H1 (cell line): ENCODE results near the gene OR51S1. TPM values are rescaled to one million over a fixed set of nuclear protein-coding genes. Genes with fewer than 3 reads are reported as not detected.

Experiments
- CTCF ChIA-PET: fragments of 300-600 bp; sonication (Branson Sonifier 250); formaldehyde crosslinking; loops from one replicate; lab custom pipeline; 2021; ENCODE audit not compliant: partially characterized antibody; lab: Charles Lee
- POLR2A ChIA-PET: fragments of 300-600 bp; sonication (Branson Sonifier 250); formaldehyde crosslinking; loops from one replicate; lab custom pipeline; 2021; ENCODE audit warnings: inconsistent platforms; ENCODE audit not compliant: partially characterized antibody; lab: Charles Lee
- DNase-seq, 2 experiments: peaks; one replicate each; pipeline versions ENCODE4 v3.0.0 to v3.0.0-alpha.2; 2010 to 2022; ENCODE audit warnings: low spot score in 2 of 2, low read depth in 1 of 2, mixed read lengths in 1 of 2
- FAIRE-seq: peaks from 2 replicates; lab custom pipeline; 2011; peaks lifted over from hg19 to GRCh38; lab: Jason Lieb, UNC
- H2AFZ ChIP-seq: 2 replicates; pipeline ENCODE4 v1.8.1; 2012; ENCODE audit warnings: low read length, inconsistent platforms
- H2AK5ac ChIP-seq: 2 replicates; pipeline ENCODE4 v1.6.1; 2013; ENCODE audit warnings: low read depth, low read length
- H2BK120ac ChIP-seq: replicated peaks from 2 replicates; pipeline ENCODE3; 2013; ENCODE audit warnings: low read depth, low read length, inconsistent platforms
- H2BK12ac ChIP-seq: 2 replicates; pipeline ENCODE4 v1.6.1; 2013; ENCODE audit warnings: low read depth, low read length
- H2BK15ac ChIP-seq: 2 replicates; pipeline ENCODE4 v1.6.1; 2013; ENCODE audit warnings: low read length
- H2BK20ac ChIP-seq: 2 replicates; pipeline ENCODE4 v1.6.1; 2013; ENCODE audit warnings: low read length
- H2BK5ac ChIP-seq: 2 replicates; pipeline ENCODE4 v1.6.1; 2013; ENCODE audit warnings: low read depth, low read length
- H3K14ac ChIP-seq: 2 replicates; pipeline ENCODE4 v1.6.1; 2013; ENCODE audit warnings: inconsistent platforms; ENCODE audit not compliant: insufficient read length
- H3K18ac ChIP-seq: 2 replicates; pipeline ENCODE4 v1.6.1; 2013; ENCODE audit warnings: low read length; ENCODE audit errors: extremely low read depth
- H3K23ac ChIP-seq: 2 replicates; pipeline ENCODE4 v1.6.1; 2013; ENCODE audit warnings: inconsistent platforms; ENCODE audit not compliant: insufficient read length
- H3K23me2 ChIP-seq: 2 replicates; pipeline ENCODE4 v1.6.1; 2013; ENCODE audit warnings: low read depth, low read length
- H3K27ac ChIP-seq: 2 replicates; pipeline ENCODE4 v1.6.1; 2011; ENCODE audit warnings: low read depth, low read length, inconsistent platforms
- H3K27me3 ChIP-seq, 4 experiments: replicated peaks in 1 of 4; 1 replicate in 1 of 4; 2 replicates in 3 of 4; pipeline versions ENCODE4 v1.6.1 to v1.8.1; 2011 to 2013; ENCODE audit warnings: low read length in 3 of 4, mild to moderate bottlenecking in 3 of 4, inconsistent platforms in 2 of 4, mixed read lengths in 2 of 4, moderate library complexity in 1 of 4; ENCODE audit not compliant: control insufficient read depth in 3 of 4, insufficient read depth in 3 of 4; ENCODE audit errors: extremely low read depth in 1 of 4
- H3K36me3 ChIP-seq, 4 experiments: 2 replicates each; pipeline versions ENCODE4 v1.6.1 to v1.8.1; 2011 to 2013; ENCODE audit warnings: mild to moderate bottlenecking in 4 of 4, low read length in 3 of 4, moderate library complexity in 2 of 4, control low read depth in 1 of 4, inconsistent platforms in 1 of 4; ENCODE audit not compliant: insufficient read depth in 4 of 4, control insufficient read depth in 2 of 4
- H3K4ac ChIP-seq: replicated peaks from 2 replicates; pipeline ENCODE3; 2013; ENCODE audit warnings: low read length, low read depth, mixed read lengths, inconsistent platforms; ENCODE audit not compliant: insufficient read length
- H3K4me1 ChIP-seq, 4 experiments: replicated peaks in 1 of 4; 1 replicate in 1 of 4; 2 replicates in 3 of 4; pipeline versions ENCODE4 v1.6.1 to v1.8.1; 2011 to 2013; ENCODE audit warnings: low read length in 3 of 4, inconsistent platforms in 2 of 4, mixed read lengths in 1 of 4; ENCODE audit not compliant: insufficient read depth in 4 of 4, control insufficient read depth in 3 of 4
- H3K4me2 ChIP-seq, 2 experiments: 2 replicates each; pipeline versions ENCODE4 v1.6.1 to v1.8.1; 2011 to 2013; ENCODE audit warnings: low read depth in 2 of 2, low read length in 2 of 2, control low read depth in 1 of 2, inconsistent platforms in 1 of 2, mild to moderate bottlenecking in 1 of 2; ENCODE audit not compliant: insufficient read depth in 1 of 2
- H3K4me3 ChIP-seq, 4 experiments: fragments of 200-600, 300-600 bp in 1 of 4; sonication (generic), shearing (Covaris generic), sonication (Bioruptor Twin) in 1 of 4; 2 replicates each; pipeline versions ENCODE4 v1.5.1 to v1.8.1; 2011 to 2016; ENCODE audit warnings: low read length in 4 of 4, low read depth in 3 of 4, control low read depth in 2 of 4, inconsistent platforms in 2 of 4, mild to moderate bottlenecking in 2 of 4, mixed read lengths in 1 of 4, moderate library complexity in 1 of 4; ENCODE audit not compliant: insufficient read depth in 2 of 4; ENCODE audit errors: extremely low read depth in 1 of 4
- H3K56ac ChIP-seq: replicated peaks from 2 replicates; pipeline ENCODE3; 2013; ENCODE audit warnings: low read depth, mild to moderate bottlenecking, mixed read lengths, low read length, inconsistent platforms; ENCODE audit not compliant: insufficient read length
- H3K79me1 ChIP-seq: 2 replicates; pipeline ENCODE4 v1.6.1; 2013; ENCODE audit warnings: low read depth, low read length, control low read depth
- H3K79me2 ChIP-seq, 2 experiments: 2 replicates each; pipeline versions ENCODE4 v1.6.1 to v1.8.1; 2012 to 2013; ENCODE audit warnings: low read length in 2 of 2, mild to moderate bottlenecking in 2 of 2, inconsistent platforms in 1 of 2; ENCODE audit not compliant: insufficient read depth in 2 of 2, control insufficient read depth in 1 of 2
- H3K9ac ChIP-seq, 4 experiments: replicated peaks in 1 of 4; 1 replicate in 1 of 4; 2 replicates in 3 of 4; pipeline versions ENCODE4 v1.6.1 to v1.8.1; 2011 to 2013; ENCODE audit warnings: low read depth in 3 of 4, low read length in 3 of 4, control low read depth in 2 of 4, mild to moderate bottlenecking in 2 of 4, moderate library complexity in 2 of 4, inconsistent platforms in 1 of 4; ENCODE audit errors: extremely low read depth in 1 of 4
- H3K9me3 ChIP-seq, 2 experiments: 2 replicates each; pipeline versions ENCODE4 v1.6.1 to v1.8.1; 2012 to 2013; ENCODE audit warnings: mild to moderate bottlenecking in 2 of 2, moderate library complexity in 2 of 2, control low read depth in 1 of 2, inconsistent platforms in 1 of 2, low read depth in 1 of 2, low read length in 1 of 2, mixed read lengths in 1 of 2; ENCODE audit not compliant: insufficient read depth in 2 of 2
- H4K20me1 ChIP-seq, 2 experiments: replicated peaks in 1 of 2; 2 replicates each; pipeline versions ENCODE3 to v1.8.1; 2011 to 2013; ENCODE audit warnings: inconsistent platforms in 2 of 2, low read length in 2 of 2, mild to moderate bottlenecking in 1 of 2; ENCODE audit not compliant: insufficient read depth in 2 of 2, control insufficient read depth in 1 of 2
- H4K5ac ChIP-seq: 2 replicates; pipeline ENCODE4 v1.6.1; 2013; ENCODE audit warnings: low read length, low read depth, mixed read lengths, inconsistent platforms; ENCODE audit not compliant: insufficient read length
- H4K8ac ChIP-seq: 2 replicates; pipeline ENCODE4 v1.8.0; 2013; ENCODE audit warnings: mild to moderate bottlenecking, moderate library complexity, low read length, inconsistent platforms; ENCODE audit not compliant: insufficient read depth; ENCODE audit errors: extremely low read depth
- H4K91ac ChIP-seq: replicated peaks from 2 replicates; pipeline ENCODE3; 2013; ENCODE audit warnings: low read length, mixed read lengths, inconsistent platforms; ENCODE audit not compliant: insufficient read length
- BCL11A ChIP-seq, 2 experiments: IDR thresholded peaks; one replicate each; pipeline ENCODE4 v1.6.1; 2011; ENCODE audit warnings: low read depth in 2 of 2, low read length in 2 of 2, mild to moderate bottlenecking in 2 of 2
- CBX5 ChIP-seq: fragments of 300-800, 300-1000 bp; sonication (generic); IDR thresholded peaks from 2 replicates; pipeline ENCODE4 v1.7.1; 2016; ENCODE audit warnings: antibody characterized with exemption, low read length, low read depth
- E2F6 ChIP-seq: IDR thresholded peaks from 2 replicates; pipeline ENCODE4 v1.6.1; 2012; ENCODE audit warnings: inconsistent platforms
- GABPA ChIP-seq: IDR thresholded peaks from 2 replicates; pipeline ENCODE4 v1.6.1; 2011; ENCODE audit warnings: mild to moderate bottlenecking, low read length, moderate library complexity, borderline replicate concordance; ENCODE audit not compliant: insufficient read depth
- HDAC6 ChIP-seq: IDR thresholded peaks from one replicate; pipeline ENCODE4 v1.7.1; 2012; ENCODE audit warnings: low read depth, mild to moderate bottlenecking, inconsistent platforms, low read length, moderate library complexity
- KDM1A ChIP-seq: fragments of 200-600, 300-600 bp; sonication (generic); IDR thresholded peaks from 2 replicates; pipeline ENCODE4 v1.7.1; 2016; ENCODE audit warnings: mild to moderate bottlenecking, low read length, borderline replicate concordance
- KDM5A ChIP-seq: fragments of 200-600 bp; IDR thresholded peaks from 2 replicates; pipeline ENCODE4 v1.7.1; 2012; ENCODE audit warnings: mild to moderate bottlenecking, low read length, inconsistent platforms, mixed read lengths
- NRF1 ChIP-seq: IDR thresholded peaks from 2 replicates; pipeline ENCODE4 v1.6.1; 2011; ENCODE audit warnings: mild to moderate bottlenecking, low read depth, low read length, improper control_type of control experiment
- POU5F1 ChIP-seq: IDR thresholded peaks from 2 replicates; pipeline ENCODE4 v1.6.1; 2011; ENCODE audit warnings: low read depth, mild to moderate bottlenecking, low read length, moderate library complexity
- RBBP5 ChIP-seq: IDR thresholded peaks from 2 replicates; pipeline ENCODE4 v1.7.1; 2012; ENCODE audit warnings: low read depth, mild to moderate bottlenecking, inconsistent platforms, low read length, moderate library complexity, borderline replicate concordance
- SAP30 ChIP-seq: fragments of 300-600 bp; sonication (generic); IDR thresholded peaks from 2 replicates; pipeline ENCODE4 v1.7.1; 2012; ENCODE audit warnings: low read length, moderate library complexity, mild to moderate bottlenecking, inconsistent platforms; ENCODE audit not compliant: insufficient read depth, insufficient replicate concordance
- WGBS, 2 experiments: shearing (Covaris generic) in 1 of 2; methylation state at CpG; one replicate each; pipeline versions ENCODE4 v1.1.6 to v1.1.7; 2013 to 2015; ENCODE audit warnings: low lambda C conversion rate in 2 of 2, mixed read lengths in 2 of 2, inconsistent platforms in 1 of 2, low coverage in 1 of 2, missing lambda C conversion rate in 1 of 2; ENCODE audit not compliant: insufficient replicate concordance in 2 of 2, insufficient coverage in 1 of 2, insufficient read length in 1 of 2; ENCODE audit errors: extremely low coverage in 1 of 2, missing lambda C conversion rate in 1 of 2; 5-methylcytosine and 5-hydroxymethylcytosine counted together
- polyA plus RNA-seq, 7 experiments: library from polyadenylated mRNA; depleted of rRNA in 3 of 7; stranded (reverse) in 5 of 7; unstranded in 2 of 7; fragments of >200 nt in 5 of 7; fragments of 200-250 nt in 2 of 7; gene quantifications; 1 replicate in 5 of 7; 2 replicates in 1 of 7; 4 replicates in 1 of 7; pipeline versions ENCODE4 v1.2.1 to v1.2.3, GENCODE V29; 2011 to 2013; ENCODE audit warnings: missing spikeins in 2 of 7, mixed read lengths in 2 of 7
- total RNA-seq: library from RNA; stranded (reverse); fragmentation: NEBNext Ultra II Directional; extraction: Animal tissue kit (Norgen Biotek cat#: 25700); gene quantifications from 2 replicates; pipeline ENCODE4 v1.2.1, GENCODE V29; 2021

Gene OR51S1
- total and polyA plus RNA-seq, 2 of the 8 experiments (the other 6 are each of a cell fraction or from before 2014, with no cell fraction given): not detected

GRCh38 chr11:4821021-4821420 is 28.0 kb downstream of the OR51S1 start, which contains the start of gene OR51F2:
OR51F2 (plus strand) TSS chr11:4821321; CDS start chr11:4821422, 101 bp downstream.
- no peak within 1 kb of the TSS for H3K23ac ChIP-seq
- H2BK20ac ChIP-seq: no peak within 1 kb of the TSS
- H3K23me2 ChIP-seq: no peaks in the 10 kb centered on the region
- no peak within 1 kb of the TSS for H3K18ac ChIP-seq
- H3K9me3 ChIP-seq: no peaks in the 10 kb centered on the region; a peak in 1 of 4 replicates
- no peak within 1 kb of the TSS for H2AFZ ChIP-seq
- H3K4me2 ChIP-seq: no peak within 1 kb of the TSS
- FAIRE-seq (no peak), DNase-seq (no peak)
- no peaks in the 10 kb centered on the region for H3K79me2 ChIP-seq
- ChIA-PET CTCF (no interaction called here), POLR2A (no interaction called here)
- no peaks in the 10 kb centered on the region for H3K79me1 ChIP-seq
- no peak within 1 kb of the TSS for H4K91ac ChIP-seq
- H3K56ac ChIP-seq: no peak within 1 kb of the TSS
- H2BK120ac ChIP-seq: no peak within 1 kb of the TSS
- H3K36me3 ChIP-seq: no peaks in the 10 kb centered on the region
- no peak within 1 kb of the TSS for H3K9ac ChIP-seq
- no peak within 1 kb of the TSS for H3K14ac ChIP-seq
- H3K27ac ChIP-seq: no peak within 1 kb of the TSS
- no peaks in the 10 kb centered on the region for H3K4me1 ChIP-seq
- H2BK12ac ChIP-seq: no peak within 1 kb of the TSS
- H3K4me3 ChIP-seq: no peak within 1 kb of the TSS
- no peak within 1 kb of the TSS for H2AK5ac ChIP-seq
- no peak within 1 kb of the TSS for H3K4ac ChIP-seq
- H4K5ac ChIP-seq: no peak within 1 kb of the TSS
- 89% methylated on average over 1 of the region's 1 CpG; no CpG with 5 or more reads in 1 of the 2 experiments for WGBS, 2 experiments
- no peak within 1 kb of the TSS for H4K8ac ChIP-seq
- no peaks in the 10 kb centered on the region for H3K27me3 ChIP-seq
- H2BK5ac ChIP-seq: no peak within 1 kb of the TSS
- H2BK15ac ChIP-seq: no peak within 1 kb of the TSS
- no peaks in the 10 kb centered on the region for H4K20me1 ChIP-seq
- TF ChIP-seq NRF1: no peak
- TF ChIP-seq BCL11A (IDR thresholded peaks at IDR 0.05; ENCODE audit: low read depth in 2 of 2, low read length in 2 of 2): no peak
- TF ChIP-seq HDAC6: no peak
- no peak for TF ChIP-seq SAP30
- no peak for TF ChIP-seq GABPA
- no peak for TF ChIP-seq E2F6
- no peak for TF ChIP-seq RBBP5
- no peak for TF ChIP-seq KDM1A
- TF ChIP-seq POU5F1: no peak
- TF ChIP-seq CBX5: no peak
- TF ChIP-seq KDM5A: no peak
